HG03439 (cell line): Measurements from ENCODE around the gene LIMA1.
"Not testable (repeated sequence)": the region's sequence is repeated elsewhere in the genome, so short reads cannot be mapped to it uniquely, and the experiment has no call there.

ENCODE experiments used
- ATAC-seq: cut with Tn5 transposase; IDR thresholded peaks from one replicate; pipeline ENCODE4 v1.9.1; 2021; ENCODE audit warnings: mild to moderate bottlenecking, moderate library complexity; ENCODE audit not compliant: unreplicated experiment

Gene LIMA1

GRCh38 chr12:50283229-50283923 lies at the start of gene LIMA1:
TSS of gene LIMA1 (minus strand) at chr12:50283520. CDS start at chr12:50248751, 34,769 bp downstream.
- ATAC-seq, result peak; percentile 95

GRCh38 chr12:50331745-50332144 lies 48.4 kb upstream of the LIMA1 start:
- ATAC-seq, result no peak

DNA sequence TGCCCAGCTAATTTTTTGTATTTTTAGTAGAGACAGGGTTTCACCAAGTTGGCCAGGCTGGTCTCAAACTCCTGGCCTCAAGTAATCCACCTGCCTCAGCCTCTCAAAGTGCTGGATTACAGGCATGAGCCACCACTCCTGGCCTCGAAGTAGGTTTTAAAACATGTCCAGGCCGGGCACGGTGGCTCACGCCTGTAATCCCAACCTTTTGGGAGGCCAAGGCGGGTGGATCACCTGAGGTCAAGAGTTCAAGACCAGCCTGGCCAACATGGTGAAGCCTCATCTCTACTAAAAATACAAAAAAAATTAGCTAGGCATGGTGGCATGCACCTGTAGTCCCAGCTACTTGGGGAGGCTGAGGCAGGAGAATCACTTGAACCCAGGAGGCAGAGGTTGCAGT lies 45.3 kb upstream of the LIMA1 start:
- ATAC-seq, result not testable (repeated sequence)

DNA sequence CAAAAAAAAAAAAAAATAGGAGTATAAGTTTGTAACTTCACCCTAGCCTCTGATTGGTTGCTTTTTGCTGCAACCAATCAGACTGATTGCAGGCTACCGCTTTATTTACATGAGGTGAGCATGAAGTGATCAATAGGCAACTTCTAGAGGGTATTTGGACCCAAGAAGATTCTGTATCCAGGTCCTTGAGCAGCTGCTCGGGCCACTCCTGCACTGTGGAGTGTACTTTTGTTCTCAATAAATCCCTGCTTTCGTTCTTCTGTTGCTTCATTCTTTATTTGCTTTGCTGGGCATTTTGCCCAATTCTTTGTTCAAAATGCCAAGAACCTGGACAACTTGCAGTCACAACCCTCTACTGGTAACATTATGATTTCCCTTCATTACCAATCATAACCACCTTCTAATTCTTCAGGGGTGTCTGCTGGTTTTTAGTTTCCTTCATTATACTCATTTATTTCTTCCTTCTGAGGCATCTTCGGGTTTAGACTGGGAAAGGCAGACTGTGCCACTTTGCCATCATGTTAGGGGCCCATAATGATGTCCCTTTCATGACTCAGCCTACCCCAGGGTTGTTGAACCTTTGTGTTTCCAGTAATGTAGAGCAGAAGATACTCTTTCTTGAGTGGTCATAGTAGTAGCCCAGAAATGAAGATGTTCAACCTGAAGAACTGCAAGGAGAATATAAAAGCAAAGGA lies 43.4 kb upstream of the LIMA1 start:
- ATAC-seq, result no peak

DNA sequence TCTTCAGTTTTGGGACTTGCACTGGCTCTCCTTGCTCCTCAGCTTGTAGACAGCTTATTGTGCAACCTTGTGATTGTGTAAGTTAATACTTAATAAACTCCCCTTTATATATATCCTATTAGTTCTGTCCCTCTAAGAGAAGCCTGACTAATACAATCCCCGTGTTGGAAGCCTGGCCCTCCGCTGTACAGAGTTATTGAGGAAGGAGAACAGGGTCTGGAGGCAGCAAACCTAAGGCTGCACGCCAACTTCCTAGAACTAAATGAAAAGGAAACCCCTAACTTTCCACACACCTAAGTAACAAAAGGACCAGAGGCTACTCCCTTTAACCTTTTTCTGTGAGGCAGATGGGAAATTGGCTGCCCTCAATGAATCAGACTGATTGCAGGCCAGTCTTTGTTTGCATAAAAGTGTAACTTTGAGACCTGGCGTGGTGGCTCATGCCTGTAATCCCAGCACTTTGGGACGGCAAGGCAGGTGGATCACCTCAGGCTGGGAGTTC lies 42.6 kb upstream of the LIMA1 start:
- no peak for ATAC-seq

GRCh38 chr12:50324770-50325169 lies 41.5 kb upstream of the LIMA1 start:
- ATAC-seq, result not testable (repeated sequence)

GRCh38 chr12:50324077-50324476 lies 40.8 kb upstream of the LIMA1 start:
- ATAC-seq, result not testable (repeated sequence)

DNA sequence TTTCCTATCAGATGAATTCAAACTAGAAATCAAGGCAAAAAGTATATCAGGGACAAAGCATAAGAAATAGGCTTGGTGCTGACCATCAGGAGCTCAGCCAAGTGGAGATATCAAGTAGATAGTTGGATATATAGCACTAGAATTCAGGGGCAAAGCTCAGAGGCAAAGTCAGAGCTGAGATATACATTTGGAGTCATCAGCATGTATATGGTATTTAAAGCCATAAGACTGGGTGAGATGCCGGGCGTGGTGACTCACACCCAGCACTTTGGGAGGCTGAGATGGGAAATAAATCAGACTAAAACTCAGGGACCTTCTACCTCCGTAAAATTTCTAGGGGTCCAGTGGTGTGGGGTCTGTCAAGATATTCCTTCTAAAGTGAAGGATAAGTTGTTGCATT lies 38.9 kb upstream of the LIMA1 start:
- ATAC-seq, result no peak

DNA sequence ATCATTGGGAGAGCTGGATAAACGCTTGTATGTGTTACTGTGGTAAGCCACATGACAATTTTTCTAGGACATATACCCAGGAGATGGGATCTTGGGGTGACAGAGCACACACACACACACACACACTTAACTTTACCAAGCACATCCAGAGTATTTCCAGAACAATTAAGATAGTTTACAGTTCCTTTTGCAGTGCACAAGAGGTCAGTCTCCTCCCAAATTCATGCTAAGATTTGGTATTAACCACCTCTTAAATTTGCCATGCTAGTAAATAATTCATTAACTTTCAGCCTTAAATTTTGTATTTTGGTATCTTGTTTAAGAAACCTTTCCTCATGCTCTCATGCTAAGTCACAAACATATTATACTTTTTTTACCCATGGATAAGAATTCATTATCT lies 33.9 kb upstream of the LIMA1 start:
- ATAC-seq, result no peak

GRCh38 chr12:50315803-50316202 lies 32.5 kb upstream of the LIMA1 start:
- no peak for ATAC-seq

- ATAC-seq, result no peak
These were observed 31.5 kb upstream of the LIMA1 start for GRCh38 chr12:50314636-50315312.

DNA sequence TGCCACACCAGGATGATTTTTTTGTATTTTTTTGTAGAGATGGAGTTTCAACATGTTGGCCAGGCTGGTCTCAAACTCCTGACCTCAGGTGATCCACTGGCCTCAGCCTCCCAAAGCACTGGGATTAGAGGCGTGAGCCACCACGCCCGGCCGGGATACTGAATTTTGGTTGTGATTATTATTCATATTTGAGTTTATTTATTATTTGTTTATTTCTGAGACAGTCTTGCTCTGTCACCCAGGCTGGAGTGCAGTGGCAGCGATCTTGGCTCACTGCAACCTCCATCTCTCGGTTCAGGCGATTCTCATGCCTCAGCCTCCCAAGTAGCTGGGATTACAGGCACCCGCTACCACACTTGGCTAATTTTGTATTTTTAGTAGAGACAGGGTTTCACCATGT lies 30.7 kb upstream of the LIMA1 start:
- not testable (repeated sequence) for ATAC-seq

DNA sequence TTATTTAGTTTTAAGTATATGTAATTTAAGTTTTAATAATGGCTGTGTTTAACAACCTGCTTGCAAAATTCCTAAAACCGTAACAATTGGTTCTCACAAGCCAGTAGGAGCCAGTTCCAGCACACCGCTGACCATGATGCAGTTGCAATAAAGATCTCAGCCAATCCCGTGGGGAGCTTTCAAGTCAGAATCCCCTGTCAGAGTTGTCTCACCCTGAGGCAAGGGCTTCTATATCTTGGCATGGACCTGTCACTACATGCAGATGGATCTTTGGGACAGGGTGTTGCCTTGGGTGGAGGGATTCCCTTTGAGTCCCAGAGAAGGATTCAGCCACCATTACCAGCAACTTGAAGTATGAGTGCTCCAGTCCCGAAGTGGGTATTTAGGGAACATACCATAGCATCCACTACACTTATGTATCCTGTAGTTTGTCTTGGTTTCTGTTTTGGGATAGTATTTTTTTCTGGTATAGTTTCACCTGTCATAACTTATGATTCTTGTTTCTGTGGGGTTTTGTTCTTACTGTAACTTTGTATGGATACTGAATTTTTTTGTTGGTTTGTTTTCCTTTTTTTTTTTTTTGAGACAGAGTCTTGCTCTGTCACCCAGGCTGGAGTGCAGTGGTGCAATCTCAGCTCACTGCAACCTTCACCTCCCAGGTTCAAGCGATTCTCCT lies 30.1 kb upstream of the LIMA1 start:
- ATAC-seq, result no peak

GRCh38 chr12:50311858-50312609 lies 28.7 kb upstream of the LIMA1 start:
- not testable (repeated sequence) for ATAC-seq

- ATAC-seq, result no peak
These were observed 26.6 kb upstream of the LIMA1 start for GRCh38 chr12:50309950-50310349.

DNA sequence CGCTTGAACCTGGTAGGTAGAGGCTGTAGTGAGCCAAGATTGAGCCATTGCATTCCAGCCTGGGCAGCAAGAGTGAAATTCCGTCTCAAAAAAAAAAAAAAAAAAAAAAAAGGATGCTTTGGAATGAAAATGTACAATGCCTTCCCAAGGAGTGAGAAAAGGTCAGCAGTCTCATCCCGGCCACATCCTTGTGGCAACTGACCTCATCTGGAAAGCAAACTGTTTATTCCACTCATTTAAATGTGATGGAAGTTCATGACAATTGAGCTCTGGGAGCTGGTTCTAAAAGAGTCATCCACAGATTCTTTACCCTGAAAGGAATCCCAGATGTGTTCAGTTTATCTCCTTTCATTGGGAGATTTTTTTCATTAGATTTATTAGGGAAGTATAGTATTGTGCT lies 19.4 kb upstream of the LIMA1 start:
- ATAC-seq, result no peak

DNA sequence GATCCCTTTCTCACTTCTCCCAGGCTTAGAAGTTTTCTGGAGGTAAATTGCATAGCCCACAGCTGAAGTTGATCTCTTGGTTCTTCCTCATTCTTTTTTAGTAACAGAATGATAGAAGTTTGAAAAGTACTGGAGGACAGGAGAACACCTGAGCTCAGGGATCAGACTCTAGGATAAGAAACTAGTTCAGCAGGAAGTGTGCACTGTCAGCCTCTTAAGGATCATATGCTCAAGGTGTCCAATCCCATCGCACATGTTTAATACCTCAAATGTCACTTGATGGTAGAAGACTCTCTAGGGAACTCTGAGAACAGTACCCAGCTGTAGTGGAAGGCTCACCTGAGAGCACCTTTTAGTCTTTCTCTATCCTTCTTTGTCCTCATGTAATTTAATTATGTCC lies 14.7 kb upstream of the LIMA1 start:
- ATAC-seq, result no peak

GRCh38 chr12:50297027-50297426 lies 13.7 kb upstream of the LIMA1 start:
- no peak for ATAC-seq

GRCh38 chr12:50296554-50296953 lies 13.2 kb upstream of the LIMA1 start:
- ATAC-seq, result no peak

GRCh38 chr12:50291377-50291776 lies 8.1 kb upstream of the LIMA1 start:
- no peak for ATAC-seq
